Upper lobe of left lung (tissue), 6 donors: Measurements from ENCODE around the gene ZNF280B. TPM values are rescaled to one million over a fixed set of nuclear protein-coding genes. Genes with fewer than 3 reads are reported as not detected.
"Not testable (repeated sequence)": the region's sequence is repeated elsewhere in the genome, so short reads cannot be mapped to it uniquely, and the experiment has no call there.

ENCODE experiments used
- ATAC-seq, 2 donors: fragments of 200-7000 bp; cut with Tn5 transposase; one replicate each; pipeline ENCODE4 v1.9.1; 2022; ENCODE audit warnings: mild to moderate bottlenecking in 2 of 2, moderate library complexity in 2 of 2; ENCODE audit not compliant: low FRiP score in 2 of 2
- DNase-seq, 2 donors: peaks; one replicate each; pipeline ENCODE4 v3.0.0-alpha.2; 2019 to 2020
- H3K27ac ChIP-seq, 4 donors: fragments of 200-600 bp; sonication (generic); one replicate each; pipeline ENCODE4 v1.5.1; 2016 to 2019
- H3K27me3 ChIP-seq, 4 donors: fragments of 200-600 bp; sonication (generic); one replicate each; pipeline ENCODE4 v1.5.1; 2017 to 2019
- H3K36me3 ChIP-seq, 4 donors: fragments of 200-600 bp; sonication (generic); one replicate each; pipeline ENCODE4 v1.5.1; 2016 to 2019
- H3K4me1 ChIP-seq, 4 donors: fragments of 200-600 bp; sonication (generic); one replicate each; pipeline ENCODE4 v1.5.1; 2018 to 2019
- H3K4me3 ChIP-seq, 4 donors: fragments of 200-600 bp; sonication (generic); one replicate each; pipeline ENCODE4 v1.5.1; 2017 to 2019; ENCODE audit warnings: mild to moderate bottlenecking in 2 of 4, moderate library complexity in 1 of 4
- H3K9me3 ChIP-seq, 4 donors: fragments of 200-600 bp; sonication (generic); one replicate each; pipeline ENCODE4 v1.5.1; 2018 to 2019
- CTCF ChIP-seq, 6 experiments: fragments of 450-650 bp in 4 of 6; fragments of 200-600 bp in 2 of 6; sonication (generic) in 2 of 6; IDR thresholded peaks; one replicate each; pipeline ENCODE4 v1.5.1; 2016 to 2019; ENCODE audit warnings: antibody characterized with exemption in 6 of 6
- EP300 ChIP-seq, 4 donors: sonication (generic); formaldehyde crosslinking; IDR thresholded peaks; one replicate each; pipeline ENCODE4 v1.5.1; 2017; ENCODE audit warnings: antibody characterized with exemption in 4 of 4, control low read depth in 2 of 4
- POLR2A ChIP-seq, 4 donors: fragments of 450-650 bp; IDR thresholded peaks; one replicate each; pipeline ENCODE4 v1.5.1; 2016 to 2017; ENCODE audit warnings: antibody characterized with exemption in 4 of 4, mild to moderate bottlenecking in 2 of 4
- POLR2AphosphoS5 ChIP-seq, 2 donors: sonication (generic); formaldehyde crosslinking; IDR thresholded peaks; one replicate each; pipeline ENCODE4 v1.5.1; 2017; ENCODE audit warnings: antibody characterized with exemption in 2 of 2
- WGBS, 2 donors: methylation state at CpG; one replicate each; pipeline ENCODE4 v1.1.5; 2017 to 2018; 5-methylcytosine and 5-hydroxymethylcytosine counted together
- total RNA-seq, 6 donors: library from RNA; depleted of rRNA in 4 of 6; stranded (reverse); fragments of >200 nt in 4 of 6; gene quantifications; one replicate each; pipeline versions ENCODE4 v1.1.0 to v1.2.1, GENCODE V29; 2016 to 2021
- donor health status: DM: no; HTN: no; CAD: no; lungs with moderate emphysema.
- donor health status: DM: no; HTN: yes; CAD: no; lungs with severe emphysema.

Gene ZNF280B
- total RNA-seq, 6 donors from 2014 or later: 0.22 to 0.98 (median 0.44) TPM; not detected in 1

- TF ChIP-seq POLR2AphosphoS5 (IDR thresholded peaks at IDR 0.05) (no peak), POLR2A (IDR thresholded peaks at IDR 0.05) (no peak), CTCF (IDR thresholded peaks at IDR 0.05) (no peak), EP300 (IDR thresholded peaks at IDR 0.05) (no peak)
- no peaks in the 10 kb centered on the region for H3K36me3 ChIP-seq
- 81 to 85% methylated on average over 9 of the region's 9 CpGs for WGBS, 2 donors
- DNase-seq: no peak
- no peaks in the 10 kb centered on the region for H3K4me1 ChIP-seq
- H3K27me3 ChIP-seq: no peaks in the 10 kb centered on the region
- H3K4me3 ChIP-seq: no peak overlapping the region
- H3K9me3 ChIP-seq: no peaks in the 10 kb centered on the region
- no peak overlapping the region for H3K27ac ChIP-seq
- no peak for ATAC-seq
Measured at GRCh38 chr22:22534604-22535415, 26.3 kb upstream of the ZNF280B start.

DNA sequence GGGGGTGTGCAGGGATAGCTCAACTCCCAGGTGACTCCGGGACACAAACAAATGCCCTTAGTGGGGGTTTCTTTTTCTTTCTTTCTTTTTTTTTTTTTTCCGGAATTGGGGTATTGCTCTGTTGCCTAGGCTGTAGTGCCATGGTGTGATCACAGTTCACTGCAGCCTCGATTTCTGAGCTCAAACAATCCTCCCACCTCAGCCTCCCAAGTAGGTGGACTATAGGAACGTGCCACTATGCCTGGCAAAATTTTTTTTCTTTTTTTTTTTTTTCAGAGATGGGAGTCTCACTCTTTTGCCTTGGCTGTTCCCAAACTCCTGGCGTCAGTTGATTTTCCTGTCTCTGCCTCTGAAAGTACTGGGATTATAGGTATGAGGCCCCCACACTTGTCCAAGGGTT lies 25.3 kb upstream of the ZNF280B start:
- H3K36me3 ChIP-seq: no peaks in the 10 kb centered on the region
- no peaks in the 10 kb centered on the region for H3K27me3 ChIP-seq
- no peak for TF ChIP-seq POLR2A (IDR thresholded peaks at IDR 0.05)
- no peak for TF ChIP-seq CTCF (IDR thresholded peaks at IDR 0.05)
- no peak for TF ChIP-seq POLR2AphosphoS5 (IDR thresholded peaks at IDR 0.05)
- TF ChIP-seq EP300 (IDR thresholded peaks at IDR 0.05): no peak
- ATAC-seq (no peak), DNase-seq (no peak)
- H3K9me3 ChIP-seq: no peaks in the 10 kb centered on the region
- no peak overlapping the region for H3K4me3 ChIP-seq
- no peak overlapping the region for H3K27ac ChIP-seq
- H3K4me1 ChIP-seq: no peaks in the 10 kb centered on the region
- 70 to 80% methylated on average over 5 of the region's 5 CpGs for WGBS, 2 donors

- ATAC-seq (no peak), DNase-seq (no peak)
- Histone ChIP-seq H3K4me1 (no peaks in the 10 kb centered on the region), H3K36me3 (no peaks in the 10 kb centered on the region), H3K27me3 (no peaks in the 10 kb centered on the region), H3K27ac (no peak overlapping the region), H3K4me3 (no peak overlapping the region), H3K9me3 (no peaks in the 10 kb centered on the region)
- TF ChIP-seq CTCF (IDR thresholded peaks at IDR 0.05) (no peak), EP300 (IDR thresholded peaks at IDR 0.05) (no peak), POLR2A (IDR thresholded peaks at IDR 0.05) (no peak), POLR2AphosphoS5 (IDR thresholded peaks at IDR 0.05) (no peak)
- WGBS, 2 donors: 100% methylated on average over 1 of the region's 1 CpG
Measured at GRCh38 chr22:22533417-22533816, 24.9 kb upstream of the ZNF280B start.

- ATAC-seq, H3K9me3 ChIP-seq, DNase-seq, H3K4me1 ChIP-seq, H3K36me3 ChIP-seq, H3K4me3 ChIP-seq, H3K27ac ChIP-seq, H3K27me3 ChIP-seq: not testable (repeated sequence)
- WGBS, 2 donors: 84 to 96% methylated on average over 12 of the region's 12 CpGs
Measured at GRCh38 chr22:22532547-22533071, 24.1 kb upstream of the ZNF280B start.

GRCh38 chr22:22531770-22532546 lies 23.4 kb upstream of the ZNF280B start:
- Histone ChIP-seq H3K27me3 (no peaks in the 10 kb centered on the region), H3K36me3 (no peaks in the 10 kb centered on the region), H3K4me1 (no peaks in the 10 kb centered on the region), H3K4me3 (no peak overlapping the region), H3K9me3 (no peaks in the 10 kb centered on the region), H3K27ac (no peak overlapping the region)
- no peak for TF ChIP-seq CTCF (IDR thresholded peaks at IDR 0.05)
- no peak for TF ChIP-seq EP300 (IDR thresholded peaks at IDR 0.05)
- no peak for TF ChIP-seq POLR2AphosphoS5 (IDR thresholded peaks at IDR 0.05)
- no peak for TF ChIP-seq POLR2A (IDR thresholded peaks at IDR 0.05)
- 85 to 86% methylated on average over 7 of the region's 7 CpGs for WGBS, 2 donors
- DNase-seq (no peak), ATAC-seq (no peak)
